Measurements from ENCODE around the gene ZNF277. TPM values are rescaled to one million over a fixed set of nuclear protein-coding genes. Genes with fewer than 3 reads are reported as not detected.

The ZNF277 gene
- total and polyA plus RNA-seq, 10 of the 15 experiments (the other 5 are each of a cell fraction or from before 2014, with no cell fraction given) = 10.6 to 33.9 (median 22.0) TPM

GRCh38 chr7:112167147-112167546 lies 39.3 kb upstream of the ZNF277 start:
- in situ Hi-C loops (cut with MboI) = no loop called here
- no peak for FAIRE-seq
- H3K79me2 ChIP-seq (ENCODE audit: control insufficient read depth, insufficient read depth, low read length) = no peaks in the 10 kb centered on the region
- no peaks in the 10 kb centered on the region for H3K27me3 ChIP-seq (replicated peaks in 1 of 2; ENCODE audit: control insufficient read depth in 2 of 2, insufficient read depth in 2 of 2, low read length in 1 of 2)
- H3K9me3 ChIP-seq (replicated peaks; ENCODE audit: control insufficient read depth, insufficient read depth, low read length) = no peaks in the 10 kb centered on the region
- H3K4me3 ChIP-seq = no peak overlapping the region
- no peaks in the 10 kb centered on the region for H3K36me3 ChIP-seq (ENCODE audit: control insufficient read depth in 2 of 2, insufficient read depth in 2 of 2, low read length in 1 of 2)
- no peak overlapping the region for H3K27ac ChIP-seq (ENCODE audit: control insufficient read depth, insufficient read depth)
- no peak overlapping the region for H3K4me2 ChIP-seq (ENCODE audit: control insufficient read depth, insufficient read depth)
- no peak for DNase-seq (ENCODE audit: low read depth, low spot score)
- ChIA-PET CTCF (interaction anchor here (0.8 kb wide), 1 partner anchor 142 kb away, joined by 3 read pairs; no protein-coding TSS in a partner anchor), POLR2A (interaction anchor here (0.6 kb wide), 1 partner anchor 37 kb away, joined by 3 read pairs; no protein-coding TSS in a partner anchor), RAD21 (ENCODE audit: unreplicated experiment) (no interaction called here), SMC1A (ENCODE audit: uncharacterized antibody, unreplicated experiment) (interaction anchor here (0.8 kb wide), 1 partner anchor 10 kb away, joined by 3 read pairs; no protein-coding TSS in a partner anchor)
- no peak overlapping the region for H3K9ac ChIP-seq (ENCODE audit: control insufficient read depth, insufficient read depth, low read length)
- no peaks in the 10 kb centered on the region for H3K4me1 ChIP-seq (ENCODE audit: control insufficient read depth, insufficient read depth, low read length)
- WGBS (ENCODE audit: insufficient coverage, insufficient replicate concordance, low lambda C conversion rate, missing lambda C conversion rate) = 92% methylated on average over 3 of the region's 3 CpGs
- no peak overlapping the region for H2AFZ ChIP-seq (ENCODE audit: control insufficient read depth, low read depth, low read length)
- BruUV-seq (replicated peaks) = no TSS peak
- H4K20me1 ChIP-seq (ENCODE audit: control insufficient read depth, insufficient read depth) = no peaks in the 10 kb centered on the region
- no peak for ATAC-seq
- intact Hi-C loops (cut with micrococcal nuclease; ENCODE audit: unreplicated experiment) = no loop called here
- TF ChIP-seq EED (IDR thresholded peaks at IDR 0.05; ENCODE audit: low read depth) (no peak), NR2C1 (IDR thresholded peaks at IDR 0.05) (no peak), HSF1 (IDR thresholded peaks at IDR 0.05; ENCODE audit: low read depth, low read length) (no peak), SREBF1 (IDR thresholded peaks at IDR 0.05; ENCODE audit: low read length) (no peak), ZNF24 (IDR thresholded peaks at IDR 0.05) (no peak), BMI1 (IDR thresholded peaks at IDR 0.05; ENCODE audit: borderline replicate concordance) (no peak), ZZZ3 (IDR thresholded peaks at IDR 0.05; ENCODE audit: control insufficient read depth, insufficient read length, low read depth) (no peak)

GRCh38 chr7:112168915-112169314 lies 37.6 kb upstream of the ZNF277 start:
- intact Hi-C loops (cut with micrococcal nuclease; ENCODE audit: unreplicated experiment) (no loop called here), in situ Hi-C loops (cut with MboI) (no loop called here)
- Histone ChIP-seq H2AFZ (ENCODE audit: control insufficient read depth, low read depth, low read length) (no peak overlapping the region), H3K79me2 (ENCODE audit: control insufficient read depth, insufficient read depth, low read length) (no peaks in the 10 kb centered on the region), H3K27ac (ENCODE audit: control insufficient read depth, insufficient read depth) (no peak overlapping the region), H3K9me3 (replicated peaks; ENCODE audit: control insufficient read depth, insufficient read depth, low read length) (no peaks in the 10 kb centered on the region), H3K4me2 (ENCODE audit: control insufficient read depth, insufficient read depth) (no peak overlapping the region), H3K4me3 (no peak overlapping the region), H3K9ac (ENCODE audit: control insufficient read depth, insufficient read depth, low read length) (no peak overlapping the region), H3K4me1 (ENCODE audit: control insufficient read depth, insufficient read depth, low read length) (no peaks in the 10 kb centered on the region), H4K20me1 (ENCODE audit: control insufficient read depth, insufficient read depth) (no peaks in the 10 kb centered on the region), H3K27me3 (replicated peaks in 1 of 2; ENCODE audit: control insufficient read depth in 2 of 2, insufficient read depth in 2 of 2, low read length in 1 of 2) (no peaks in the 10 kb centered on the region), H3K36me3 (ENCODE audit: control insufficient read depth in 2 of 2, insufficient read depth in 2 of 2, low read length in 1 of 2) (no peaks in the 10 kb centered on the region)
- BruUV-seq (replicated peaks) = no TSS peak
- no peak for TF ChIP-seq TCF12 (IDR thresholded peaks at IDR 0.05; ENCODE audit: low read depth, low read length)
- TF ChIP-seq SMC3 (IDR thresholded peaks at IDR 0.05; ENCODE audit: borderline replicate concordance, low read length) = no peak
- no peak for TF ChIP-seq CHD2 (IDR thresholded peaks at IDR 0.05; ENCODE audit: borderline replicate concordance, low read depth, low read length)
- no peak for TF ChIP-seq E2F4 (IDR thresholded peaks at IDR 0.05; ENCODE audit: low read depth, low read length)
- WGBS (ENCODE audit: insufficient coverage, insufficient replicate concordance, low lambda C conversion rate, missing lambda C conversion rate) = 73% methylated on average over 2 of the region's 2 CpGs
- ChIA-PET CTCF (no interaction called here), SMC1A (ENCODE audit: uncharacterized antibody, unreplicated experiment) (interaction anchor here (1.9 kb wide), 1 partner anchor 11 kb away, joined by 4 read pairs; no protein-coding TSS in a partner anchor), POLR2A (no interaction called here), RAD21 (ENCODE audit: unreplicated experiment) (no interaction called here)
- FAIRE-seq (no peak), ATAC-seq (no peak), DNase-seq (ENCODE audit: low read depth, low spot score) (no peak)
